B cell (primary cell): ENCODE data around the gene VEZT.
"Not testable (repeated sequence)": the region's sequence is repeated elsewhere in the genome, so short reads cannot be mapped to it uniquely, and the experiment has no call there.

Experiments used
- EZH2 ChIP-seq: IDR thresholded peaks from 2 replicates; pipeline ENCODE4 v1.6.1; 2012; ENCODE audit warnings: borderline replicate concordance, low read depth, mild to moderate bottlenecking, moderate library complexity, low read length; ENCODE audit not compliant: insufficient read depth, poor library complexity, severe bottlenecking
- TF ChIP-seq, protein P1 (sequence below): fragments of 200-600 bp; IDR thresholded peaks from one replicate; pipeline ENCODE4 v1.8.0; 2022; ENCODE audit warnings: antibody characterized with exemption, mild to moderate bottlenecking

DNA sequence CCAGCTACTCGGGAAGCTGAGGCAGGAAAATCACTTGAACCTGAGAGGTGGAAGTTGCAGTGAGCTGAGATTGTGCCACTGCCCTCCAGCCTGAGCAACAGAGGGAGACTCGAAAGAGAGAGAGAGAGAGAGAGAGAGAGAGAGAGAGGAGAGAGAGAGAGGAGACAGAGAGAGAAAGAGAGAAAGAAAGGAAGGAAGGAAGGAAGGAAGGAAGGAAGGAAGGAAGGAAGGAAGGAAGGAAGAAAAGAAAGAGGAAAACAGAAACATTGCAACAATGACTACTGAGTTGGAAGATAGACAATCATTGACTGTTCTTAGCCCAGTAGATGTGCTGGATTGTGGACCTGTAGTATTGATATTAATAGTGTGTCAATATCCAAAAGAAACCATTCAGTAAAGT lies 22.2 kb downstream of the VEZT start:
- TF ChIP-seq, protein P1, sequence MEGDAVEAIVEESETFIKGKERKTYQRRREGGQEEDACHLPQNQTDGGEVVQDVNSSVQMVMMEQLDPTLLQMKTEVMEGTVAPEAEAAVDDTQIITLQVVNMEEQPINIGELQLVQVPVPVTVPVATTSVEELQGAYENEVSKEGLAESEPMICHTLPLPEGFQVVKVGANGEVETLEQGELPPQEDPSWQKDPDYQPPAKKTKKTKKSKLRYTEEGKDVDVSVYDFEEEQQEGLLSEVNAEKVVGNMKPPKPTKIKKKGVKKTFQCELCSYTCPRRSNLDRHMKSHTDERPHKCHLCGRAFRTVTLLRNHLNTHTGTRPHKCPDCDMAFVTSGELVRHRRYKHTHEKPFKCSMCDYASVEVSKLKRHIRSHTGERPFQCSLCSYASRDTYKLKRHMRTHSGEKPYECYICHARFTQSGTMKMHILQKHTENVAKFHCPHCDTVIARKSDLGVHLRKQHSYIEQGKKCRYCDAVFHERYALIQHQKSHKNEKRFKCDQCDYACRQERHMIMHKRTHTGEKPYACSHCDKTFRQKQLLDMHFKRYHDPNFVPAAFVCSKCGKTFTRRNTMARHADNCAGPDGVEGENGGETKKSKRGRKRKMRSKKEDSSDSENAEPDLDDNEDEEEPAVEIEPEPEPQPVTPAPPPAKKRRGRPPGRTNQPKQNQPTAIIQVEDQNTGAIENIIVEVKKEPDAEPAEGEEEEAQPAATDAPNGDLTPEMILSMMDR = not testable (repeated sequence)
- TF ChIP-seq EZH2 = not testable (repeated sequence)
